ENCODE measurements around the gene SLC6A11. TPM values are rescaled to one million over a fixed set of nuclear protein-coding genes. Genes with fewer than 3 reads are reported as not detected.

The SLC6A11 gene
- total and polyA plus RNA-seq, 2 donors (not counting 1 experiment from before 2014, with no cell fraction given): not detected

DNA sequence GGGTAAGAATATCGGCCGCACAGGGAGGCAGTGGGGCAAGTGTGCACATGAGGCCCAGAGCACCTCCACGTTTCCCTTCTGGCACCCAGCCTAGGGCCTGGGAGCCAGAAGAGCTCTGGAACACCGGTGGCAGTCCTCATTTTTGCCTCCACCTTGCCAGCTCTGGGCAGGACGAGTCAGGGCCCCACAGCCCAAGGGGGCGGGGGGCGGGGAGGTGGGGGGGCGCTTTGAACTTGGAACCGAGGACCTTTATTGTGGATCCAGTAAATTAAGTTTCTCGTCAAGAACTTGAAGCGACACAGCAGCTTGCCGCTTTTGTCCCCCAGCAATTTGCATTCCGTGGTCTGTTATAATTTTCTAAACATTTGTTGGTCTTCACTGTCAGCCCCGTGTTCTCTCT is 66.8 kb downstream of the SLC6A11 start:
- Mint-ChIP-seq H3K27me3 (peaks cover 34% of the 10 kb centered on the region), H3K4me3 (no peak overlapping the region), H3K27ac (no peak overlapping the region), H3K9me3 (ENCODE audit: insufficient read depth) (no peaks in the 10 kb centered on the region), H3K4me1 (no peaks in the 10 kb centered on the region)
- no peak for DNase-seq
- Histone ChIP-seq H3K79me2 (ENCODE audit: control insufficient read depth, insufficient read depth, low read length) (no peaks in the 10 kb centered on the region), H3K9ac (ENCODE audit: low read length) (no peak overlapping the region), H2AFZ (ENCODE audit: insufficient read depth, low read depth, low read length, poor library complexity, severe bottlenecking) (no peak overlapping the region), H3K4me3 (ENCODE audit: control extremely low read depth in 1 of 5, extremely low read depth in 1 of 5, insufficient read depth in 1 of 5, low read depth in 2 of 5, low read length in 4 of 5) (no peak overlapping the region), H4K20me1 (ENCODE audit: control insufficient read depth, insufficient read depth, low read length, poor library complexity, severe bottlenecking) (no peaks in the 10 kb centered on the region), H3K4me2 (replicated peaks; ENCODE audit: low read depth, low read length, poor library complexity, severe bottlenecking) (no peak overlapping the region), H3K9me3 (ENCODE audit: control extremely low read depth in 1 of 3, control insufficient read depth in 2 of 3, insufficient read depth in 1 of 3, low read length in 2 of 3) (peaks cover 0 to 2% (median 0%) of the 10 kb centered on the region in 3 donors), H3K27ac (ENCODE audit: low read length in 2 of 2) (no peak overlapping the region), H3K27me3 (replicated peaks in 1 of 4; ENCODE audit: control extremely low read depth in 1 of 4, control insufficient read depth in 3 of 4, insufficient read depth in 4 of 4, low read length in 3 of 4) (peaks cover 0 to 4% (median 0%) of the 10 kb centered on the region in 4 experiments), H3K4me1 (ENCODE audit: control insufficient read depth in 2 of 2, insufficient read depth in 2 of 2, low read length in 2 of 2) (no peaks in the 10 kb centered on the region), H3K36me3 (replicated peaks in 1 of 2; ENCODE audit: control extremely low read depth in 1 of 2, control insufficient read depth in 1 of 2, extremely low read depth in 1 of 2, insufficient read depth in 2 of 2, low read length in 1 of 2) (no peaks in the 10 kb centered on the region)
- TF ChIP-seq, protein P1, sequence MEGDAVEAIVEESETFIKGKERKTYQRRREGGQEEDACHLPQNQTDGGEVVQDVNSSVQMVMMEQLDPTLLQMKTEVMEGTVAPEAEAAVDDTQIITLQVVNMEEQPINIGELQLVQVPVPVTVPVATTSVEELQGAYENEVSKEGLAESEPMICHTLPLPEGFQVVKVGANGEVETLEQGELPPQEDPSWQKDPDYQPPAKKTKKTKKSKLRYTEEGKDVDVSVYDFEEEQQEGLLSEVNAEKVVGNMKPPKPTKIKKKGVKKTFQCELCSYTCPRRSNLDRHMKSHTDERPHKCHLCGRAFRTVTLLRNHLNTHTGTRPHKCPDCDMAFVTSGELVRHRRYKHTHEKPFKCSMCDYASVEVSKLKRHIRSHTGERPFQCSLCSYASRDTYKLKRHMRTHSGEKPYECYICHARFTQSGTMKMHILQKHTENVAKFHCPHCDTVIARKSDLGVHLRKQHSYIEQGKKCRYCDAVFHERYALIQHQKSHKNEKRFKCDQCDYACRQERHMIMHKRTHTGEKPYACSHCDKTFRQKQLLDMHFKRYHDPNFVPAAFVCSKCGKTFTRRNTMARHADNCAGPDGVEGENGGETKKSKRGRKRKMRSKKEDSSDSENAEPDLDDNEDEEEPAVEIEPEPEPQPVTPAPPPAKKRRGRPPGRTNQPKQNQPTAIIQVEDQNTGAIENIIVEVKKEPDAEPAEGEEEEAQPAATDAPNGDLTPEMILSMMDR (IDR thresholded peaks at IDR 0.05): no peak
- no peak for TF ChIP-seq EZH2 (IDR thresholded peaks at IDR 0.05; ENCODE audit: borderline replicate concordance, insufficient read depth, low read depth, low read length, poor library complexity, severe bottlenecking)
- ATAC-seq (ENCODE audit: low read depth): no peak
- ChIA-PET CTCF (no interaction called here), POLR2A (no interaction called here)
- intact Hi-C loops (cut with micrococcal nuclease): no loop called here
- 88% methylated on average over 14 of the region's 14 CpGs for whole genome bisulfite sequencing (ENCODE audit: insufficient coverage)

DNA sequence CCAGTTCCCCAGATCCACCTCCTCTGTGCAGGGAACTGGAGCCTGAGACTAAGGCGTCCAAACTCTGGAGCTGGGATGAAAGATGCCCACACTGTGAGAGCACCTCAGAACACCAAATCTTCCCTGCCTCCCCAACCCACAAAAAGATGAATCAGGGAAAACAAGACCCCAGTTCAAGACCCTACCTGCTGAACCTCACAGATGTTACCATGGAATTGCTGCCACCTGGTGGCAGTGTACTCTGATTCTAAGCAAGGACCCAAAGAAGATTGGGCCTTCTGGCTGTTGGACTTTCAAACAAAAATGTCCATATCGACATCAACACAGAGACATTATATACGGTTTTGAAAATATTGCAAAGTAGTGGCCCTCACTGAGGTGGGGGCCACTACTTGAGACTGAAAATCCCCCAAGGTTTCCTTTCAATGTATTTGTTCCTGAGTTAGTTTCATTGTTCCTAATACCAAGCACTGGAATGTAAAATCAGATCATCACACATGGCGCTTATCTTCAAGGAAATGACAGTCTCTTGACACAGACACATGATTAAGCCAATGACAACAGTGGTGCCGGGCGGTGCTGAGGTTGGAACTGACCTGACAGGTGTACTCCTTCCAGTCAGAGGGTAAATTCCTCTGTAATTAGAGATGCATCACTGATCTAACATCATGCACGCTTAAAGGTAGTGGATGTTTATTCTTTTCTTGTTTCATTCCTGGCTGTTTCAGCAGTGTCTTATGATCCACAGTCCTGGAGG is 67.6 kb downstream of the SLC6A11 start:
- no peak for TF ChIP-seq EZH2 (IDR thresholded peaks at IDR 0.05; ENCODE audit: borderline replicate concordance, insufficient read depth, low read depth, low read length, poor library complexity, severe bottlenecking)
- intact Hi-C loops (cut with micrococcal nuclease): no loop called here
- no peak overlapping the region for H3K27ac Mint-ChIP-seq
- ChIA-PET CTCF (no interaction called here), POLR2A (no interaction called here)
- H4K20me1 ChIP-seq (ENCODE audit: control insufficient read depth, insufficient read depth, low read length, poor library complexity, severe bottlenecking): no peaks in the 10 kb centered on the region
- H3K4me1 Mint-ChIP-seq: no peaks in the 10 kb centered on the region
- H3K79me2 ChIP-seq (ENCODE audit: control insufficient read depth, insufficient read depth, low read length): no peaks in the 10 kb centered on the region
- H3K4me3 Mint-ChIP-seq: no peak overlapping the region
- H3K9me3 ChIP-seq (ENCODE audit: control extremely low read depth in 1 of 3, control insufficient read depth in 2 of 3, insufficient read depth in 1 of 3, low read length in 2 of 3): peaks cover 0 to 2% (median 0%) of the 10 kb centered on the region in 3 donors
- H3K4me2 ChIP-seq (replicated peaks; ENCODE audit: low read depth, low read length, poor library complexity, severe bottlenecking): no peak overlapping the region
- no peak overlapping the region for H3K27ac ChIP-seq (ENCODE audit: low read length in 2 of 2)
- H3K9ac ChIP-seq (ENCODE audit: low read length): no peak overlapping the region
- DNase-seq (no peak), ATAC-seq (ENCODE audit: low read depth) (no peak)
- H3K9me3 Mint-ChIP-seq (ENCODE audit: insufficient read depth): no peaks in the 10 kb centered on the region
- H3K27me3 Mint-ChIP-seq: peaks cover 29% of the 10 kb centered on the region
- peaks cover 0 to 4% (median 0%) of the 10 kb centered on the region in 4 experiments for H3K27me3 ChIP-seq (replicated peaks in 1 of 4; ENCODE audit: control extremely low read depth in 1 of 4, control insufficient read depth in 3 of 4, insufficient read depth in 4 of 4, low read length in 3 of 4)
- no peak overlapping the region for H3K4me3 ChIP-seq (ENCODE audit: control extremely low read depth in 1 of 5, extremely low read depth in 1 of 5, insufficient read depth in 1 of 5, low read depth in 2 of 5, low read length in 4 of 5)
- H2AFZ ChIP-seq (ENCODE audit: insufficient read depth, low read depth, low read length, poor library complexity, severe bottlenecking): no peak overlapping the region
- H3K36me3 ChIP-seq (replicated peaks in 1 of 2; ENCODE audit: control extremely low read depth in 1 of 2, control insufficient read depth in 1 of 2, extremely low read depth in 1 of 2, insufficient read depth in 2 of 2, low read length in 1 of 2): no peaks in the 10 kb centered on the region
- 100% methylated on average over 1 of the region's 7 CpGs for WGBS (ENCODE audit: insufficient coverage)
- H3K4me1 ChIP-seq (ENCODE audit: control insufficient read depth in 2 of 2, insufficient read depth in 2 of 2, low read length in 2 of 2): no peaks in the 10 kb centered on the region

Measured in B cell (primary cell).